Ovary (tissue), 9 donors: Measurements from ENCODE around the gene FAM83C. TPM values are rescaled to one million over a fixed set of nuclear protein-coding genes. Genes with fewer than 3 reads are reported as not detected.

ENCODE experiments used
- DNase-seq, 5 donors: peaks; one replicate each; pipeline ENCODE4 v3.0.0-alpha.2; 2019 to 2020
- H3K27ac ChIP-seq, 2 donors: fragments of 200-600 bp; one replicate each; pipeline versions ENCODE4 v1.5.1 to v1.8.0; 2019 to 2022
- H3K27me3 ChIP-seq: fragments of 200-600 bp; one replicate; pipeline ENCODE4 v1.8.0; 2022
- H3K36me3 ChIP-seq: fragments of 200-600 bp; sonication (generic); one replicate; pipeline ENCODE4 v1.5.1; 2019
- H3K4me1 ChIP-seq: one replicate; pipeline ENCODE4 v1.8.1; 2013; ENCODE audit warnings: mild to moderate bottlenecking, moderate library complexity; ENCODE audit not compliant: insufficient read depth
- H3K4me3 ChIP-seq: fragments of 200-600 bp; sonication (generic); one replicate; pipeline ENCODE4 v1.5.1; 2017
- H3K9me3 ChIP-seq, 2 donors: fragments of 200-600 bp in 1 of 2; sonication (generic) in 1 of 2; one replicate each; pipeline versions ENCODE4 v1.5.1 to v1.8.1; 2013 to 2019; ENCODE audit warnings: mild to moderate bottlenecking in 1 of 2, moderate library complexity in 1 of 2
- CTCF ChIP-seq, 3 donors: fragments of 450-650 bp in 2 of 3; fragments of 200-600 bp in 1 of 3; IDR thresholded peaks; one replicate each; pipeline versions ENCODE4 v1.5.1 to v1.8.0; 2016 to 2022; ENCODE audit warnings: antibody characterized with exemption in 3 of 3, mild to moderate bottlenecking in 1 of 3
- EP300 ChIP-seq: sonication (generic); formaldehyde crosslinking; IDR thresholded peaks from one replicate; pipeline ENCODE4 v1.6.1; 2017; ENCODE audit warnings: antibody characterized with exemption
- POLR2A ChIP-seq: fragments of 450-650 bp; IDR thresholded peaks from one replicate; pipeline ENCODE4 v1.6.1; 2017; ENCODE audit warnings: antibody characterized with exemption, mild to moderate bottlenecking, moderate library complexity
- WGBS, 3 donors: extraction: QIAGEN DNeasy Blood & Tissue Kit in 1 of 3; methylation state at CpG; one replicate each; pipeline versions ENCODE4 v1.1.5 to v1.1.7; 2013 to 2017; 5-methylcytosine and 5-hydroxymethylcytosine counted together
- intact Hi-C, 4 donors: fragments of 100-400 bp; cut with DNase I; formaldehyde crosslinking; loops; one replicate each; pipeline versions ENCODE4 v1.11.0 to v1.15.1; 2022 to 2023
- polyA plus RNA-seq, 2 donors: library from polyadenylated mRNA; stranded (reverse); fragments of 200-250 nt in 1 of 2; fragments of 350-450 nt in 1 of 2; fragmentation: Illumina TruSeq in 1 of 2; extraction: RNeasy Lipid Tissue Mini Kit (QIAGEN cat#74804) in 1 of 2; gene quantifications; one replicate each; pipeline ENCODE4 v1.2.3, GENCODE V29; 2013 to 2014
- total RNA-seq, 7 donors: library from RNA; depleted of rRNA in 2 of 7; stranded (reverse); fragments of >200 nt in 2 of 7; fragmentation: NEBNext Ultra II Directional in 3 of 7; extraction: Animal tissue kit (Norgen Biotek cat#: 25700) in 3 of 7; gene quantifications; one replicate each; pipeline versions ENCODE4 v1.1.0 to v1.2.4, GENCODE V29; 2016 to 2023
- donor health status: DM: no; HTN: no; CAD: no; lungs with moderate emphysema.
- donor health status: DM: no; HTN: no; CAD: no.
- donor health status: Bipolar disorder and iron deficiency.
- donor health status: DM: yes; HTN: yes; CAD: no.
- donor health status: DM: no; HTN: no; CAD: no.
- donor health status: DM: yes; HTN: yes; CAD: no.

Gene FAM83C
- total and polyA plus RNA-seq, 9 donors: not detected

- Histone ChIP-seq H3K36me3 (no peaks in the 10 kb centered on the region), H3K27me3 (no peaks in the 10 kb centered on the region), H3K27ac (no peak overlapping the region), H3K9me3 (no peaks in the 10 kb centered on the region), H3K4me3 (no peak overlapping the region), H3K4me1 (no peaks in the 10 kb centered on the region)
- no peak for DNase-seq
- intact Hi-C loops: no loop called here
- TF ChIP-seq EP300: no peak
- no peak for TF ChIP-seq CTCF (IDR thresholded peaks at IDR 0.05)
- TF ChIP-seq POLR2A: no peak
Observed at GRCh38 chr20:35319871-35320197, 27.6 kb upstream of the FAM83C start.

- Histone ChIP-seq H3K27me3 (no peaks in the 10 kb centered on the region), H3K36me3 (no peaks in the 10 kb centered on the region), H3K27ac (no peak overlapping the region), H3K4me1 (no peaks in the 10 kb centered on the region), H3K4me3 (no peak overlapping the region), H3K9me3 (no peaks in the 10 kb centered on the region)
- TF ChIP-seq EP300 (no peak), CTCF (IDR thresholded peaks at IDR 0.05) (no peak), POLR2A (no peak)
- 48 to 58% (median 53%) methylated on average over 5 of the region's 5 CpGs for WGBS, 3 donors
- intact Hi-C loops: no loop called here
- DNase-seq: no peak
Observed at GRCh38 chr20:35319192-35319870, 27.1 kb upstream of the FAM83C start.

GRCh38 chr20:35318502-35319157 lies 26.4 kb upstream of the FAM83C start:
- Histone ChIP-seq H3K4me1 (no peaks in the 10 kb centered on the region), H3K36me3 (no peaks in the 10 kb centered on the region), H3K4me3 (no peak overlapping the region), H3K9me3 (no peaks in the 10 kb centered on the region), H3K27me3 (no peaks in the 10 kb centered on the region), H3K27ac (no peak overlapping the region)
- TF ChIP-seq POLR2A (no peak), CTCF (IDR thresholded peaks at IDR 0.05) (no peak)
- no peak for DNase-seq
- intact Hi-C loops: no loop called here
- 71 to 78% (median 74%) methylated on average over 6 of the region's 6 CpGs for WGBS, 3 donors

- H3K4me1 ChIP-seq: no peaks in the 10 kb centered on the region
- no peak overlapping the region for H3K4me3 ChIP-seq
- no peaks in the 10 kb centered on the region for H3K36me3 ChIP-seq
- H3K27ac ChIP-seq: no peak overlapping the region
- no peaks in the 10 kb centered on the region for H3K27me3 ChIP-seq
- 84 to 90% (median 87%) methylated on average over 5 of the region's 5 CpGs for WGBS, 3 donors
- no peaks in the 10 kb centered on the region for H3K9me3 ChIP-seq
- no peak for DNase-seq
- intact Hi-C loops: no loop called here
- no peak for TF ChIP-seq CTCF (IDR thresholded peaks at IDR 0.05)
- TF ChIP-seq POLR2A: no peak
- TF ChIP-seq EP300: no peak
Observed at GRCh38 chr20:35317416-35318210, 25.4 kb upstream of the FAM83C start.
